ENCODE data around the gene GID8. TPM values are rescaled to one million over a fixed set of nuclear protein-coding genes. Genes with fewer than 3 reads are reported as not detected.

The GID8 gene
- total and polyA plus RNA-seq, 9 donors, result 23.6 to 54.3 (median 43.3) TPM

GRCh38 chr20:62926229-62927127 is 11.5 kb upstream of the GID8 start, which contains the start of gene DIDO1:
Gene DIDO1, minus strand, starts transcription at chr20:62926505.
- WGBS, 3 donors, result 2 to 3% (median 2%) methylated on average over 39 to 92 of the region's 92 CpGs
- no peak for TF ChIP-seq EP300 (IDR thresholded peaks at IDR 0.05)
- TF ChIP-seq CTCF (IDR thresholded peaks at IDR 0.05), result peak; percentile 89 to 91 (median 90)
- TF ChIP-seq POLR2A (IDR thresholded peaks at IDR 0.05), result peak; percentile 75
- Histone ChIP-seq H3K27ac (peak within 1 kb of the TSS; percentile 96 to 98), H3K4me1 (ENCODE audit: insufficient read depth) (peaks cover 29% of the 10 kb centered on the region), H3K27me3 (no peaks in the 10 kb centered on the region), H3K4me3 (peak within 1 kb of the TSS; percentile 76), H3K36me3 (no peaks in the 10 kb centered on the region), H3K9me3 (no peaks in the 10 kb centered on the region)
- intact Hi-C loops (cut with DNase I), result no loop called here
- peak; percentile 84 to 91 (median 88) for DNase-seq

GRCh38 chr20:62927128-62927705 is 10.7 kb upstream of the GID8 start:
- peak overlapping the region; percentile 76 for H3K4me3 ChIP-seq
- no peak for TF ChIP-seq CTCF (IDR thresholded peaks at IDR 0.05)
- no peak for TF ChIP-seq POLR2A (IDR thresholded peaks at IDR 0.05)
- no peak for TF ChIP-seq EP300 (IDR thresholded peaks at IDR 0.05)
- 71 to 76% (median 72%) methylated on average over 12 of the region's 12 CpGs for WGBS, 3 donors

GRCh38 chr20:62928246-62928939 is 9.6 kb upstream of the GID8 start:
- H3K4me1 ChIP-seq (ENCODE audit: insufficient read depth), result peaks cover 18% of the 10 kb centered on the region
- no peaks in the 10 kb centered on the region for H3K27me3 ChIP-seq
- TF ChIP-seq POLR2A (IDR thresholded peaks at IDR 0.05), result no peak
- no peak for TF ChIP-seq EP300 (IDR thresholded peaks at IDR 0.05)
- TF ChIP-seq CTCF (IDR thresholded peaks at IDR 0.05), result no peak
- H3K36me3 ChIP-seq, result no peaks in the 10 kb centered on the region
- peak overlapping the region; percentile 58 for H3K4me3 ChIP-seq
- no peaks in the 10 kb centered on the region for H3K9me3 ChIP-seq
- intact Hi-C loops (cut with DNase I), result no loop called here
- 34 to 49% (median 48%) methylated on average over 14 of the region's 14 CpGs for WGBS, 3 donors
- peak in 1 of 5 donors; percentile 14 for DNase-seq
- peak overlapping the region in 1 of 2 donors; percentile 67 for H3K27ac ChIP-seq

More at GRCh38 chr20:62927128-62927705, 10.7 kb upstream of the GID8 start:
- intact Hi-C loops (cut with DNase I), result no loop called here
- Histone ChIP-seq H3K36me3 (no peaks in the 10 kb centered on the region), H3K27me3 (no peaks in the 10 kb centered on the region), H3K4me1 (ENCODE audit: insufficient read depth) (peaks cover 28% of the 10 kb centered on the region), H3K27ac (peak overlapping the region in 1 of 2 donors; percentile 96), H3K9me3 (no peaks in the 10 kb centered on the region)
- no peak for DNase-seq

GRCh38 chr20:62929051-62929538 is 8.9 kb upstream of the GID8 start:
- H3K9me3 ChIP-seq, result no peaks in the 10 kb centered on the region
- WGBS, 3 donors, result 1 to 2% (median 1%) methylated on average over 26 to 44 of the region's 44 CpGs
- peaks cover 17% of the 10 kb centered on the region for H3K4me1 ChIP-seq (ENCODE audit: insufficient read depth)
- H3K27me3 ChIP-seq, result no peaks in the 10 kb centered on the region
- DNase-seq, result peak; percentile 63 to 82 (median 69)
- H3K4me3 ChIP-seq, result peak overlapping the region; percentile 58
- TF ChIP-seq EP300 (IDR thresholded peaks at IDR 0.05) (no peak), CTCF (IDR thresholded peaks at IDR 0.05) (no peak), POLR2A (IDR thresholded peaks at IDR 0.05) (no peak)
- no peaks in the 10 kb centered on the region for H3K36me3 ChIP-seq
- peak overlapping the region in 1 of 2 donors; percentile 67 for H3K27ac ChIP-seq
- intact Hi-C loops (cut with DNase I), result no loop called here
